HG03460 (cell line): ENCODE measurements around the gene ADAP1.
"Not testable (repeated sequence)": the region's sequence is repeated elsewhere in the genome, so short reads cannot be mapped to it uniquely, and the experiment has no call there.

Source experiments
- ATAC-seq: cut with Tn5 transposase; IDR thresholded peaks from one replicate; pipeline ENCODE4 v1.9.1; 2021; ENCODE audit not compliant: unreplicated experiment

Gene ADAP1

DNA sequence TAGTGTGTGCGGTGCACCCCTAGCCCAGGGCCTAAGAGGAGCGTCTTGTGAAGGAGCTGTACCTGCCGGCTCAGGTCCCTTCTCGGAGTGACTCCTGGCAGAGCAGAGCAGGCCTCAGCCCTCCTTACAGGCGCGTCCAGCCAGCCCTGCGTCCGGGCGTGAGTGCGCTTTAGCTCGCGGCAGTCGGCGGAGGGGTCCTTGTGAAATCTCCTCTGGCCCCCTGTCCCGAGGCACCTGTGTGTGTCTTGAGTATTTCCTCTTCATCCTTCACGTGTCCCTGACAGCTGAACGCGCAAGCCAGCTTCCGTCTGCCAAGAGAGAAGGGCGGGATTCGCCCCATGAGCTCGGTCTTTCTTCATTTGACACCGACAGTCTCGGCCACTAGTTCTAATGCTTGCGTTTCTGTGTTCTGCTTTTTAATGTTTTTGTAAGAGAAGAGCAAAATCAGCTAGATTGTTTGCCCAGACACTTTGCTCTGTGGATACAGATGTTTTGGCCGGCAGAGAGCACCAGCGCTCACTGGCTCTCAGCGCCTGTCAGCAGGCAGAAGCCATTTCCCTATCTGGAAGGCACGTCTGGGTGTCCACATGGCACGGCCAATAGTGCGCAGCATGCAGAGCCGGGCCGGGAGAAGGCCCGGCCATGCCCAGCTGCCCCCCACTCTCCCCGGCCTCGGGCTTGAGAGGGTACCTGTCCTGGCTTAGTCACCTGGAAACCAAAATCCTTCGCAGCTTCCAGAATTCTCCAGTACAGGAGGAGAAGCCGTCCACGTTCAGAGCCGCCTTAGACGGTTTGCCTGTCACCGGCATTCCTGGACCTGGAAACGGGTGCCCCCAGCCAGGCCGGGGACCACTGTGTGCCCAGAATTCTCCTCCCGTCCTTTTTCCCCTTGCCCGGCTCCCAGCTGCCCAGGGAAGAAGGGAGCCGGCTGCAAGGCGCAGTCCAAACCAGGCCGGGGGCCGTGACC is 71.1 kb downstream of the ADAP1 start:
- ATAC-seq, result no peak

DNA sequence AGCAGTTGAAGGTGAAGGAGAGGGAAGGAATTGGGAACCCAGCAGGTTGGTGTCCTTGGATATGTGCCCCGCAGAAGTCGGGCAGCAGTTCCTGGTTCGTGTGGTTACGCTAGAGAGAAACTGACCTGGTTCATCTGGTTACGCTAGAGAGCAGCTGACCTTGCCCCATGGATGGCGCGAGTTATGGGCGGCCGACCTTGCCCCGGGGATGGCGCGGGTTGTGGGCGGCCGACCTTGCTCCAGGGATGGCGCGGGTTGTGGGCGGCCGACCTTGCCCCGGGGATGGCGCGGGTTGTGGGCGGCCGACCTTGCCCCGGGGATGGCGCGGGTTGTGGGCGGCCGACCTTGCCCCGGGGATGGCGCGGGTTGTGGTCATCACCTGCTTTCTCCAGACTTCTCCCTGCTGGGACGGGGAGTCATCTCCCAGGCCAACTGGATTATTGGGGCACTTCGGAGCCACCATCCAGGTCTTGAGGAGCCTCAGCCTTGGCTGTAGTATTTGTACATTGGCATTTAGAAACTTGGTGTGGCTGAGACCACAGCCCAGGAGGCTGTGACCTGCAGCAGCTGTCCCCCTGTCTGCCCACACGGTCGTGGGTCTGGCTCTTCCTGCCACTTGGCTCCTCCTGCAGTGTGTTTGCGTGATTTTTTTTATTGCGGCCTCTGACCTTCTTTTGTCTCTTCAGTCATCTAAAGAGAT is 72.0 kb downstream of the ADAP1 start:
- ATAC-seq, result no peak

DNA sequence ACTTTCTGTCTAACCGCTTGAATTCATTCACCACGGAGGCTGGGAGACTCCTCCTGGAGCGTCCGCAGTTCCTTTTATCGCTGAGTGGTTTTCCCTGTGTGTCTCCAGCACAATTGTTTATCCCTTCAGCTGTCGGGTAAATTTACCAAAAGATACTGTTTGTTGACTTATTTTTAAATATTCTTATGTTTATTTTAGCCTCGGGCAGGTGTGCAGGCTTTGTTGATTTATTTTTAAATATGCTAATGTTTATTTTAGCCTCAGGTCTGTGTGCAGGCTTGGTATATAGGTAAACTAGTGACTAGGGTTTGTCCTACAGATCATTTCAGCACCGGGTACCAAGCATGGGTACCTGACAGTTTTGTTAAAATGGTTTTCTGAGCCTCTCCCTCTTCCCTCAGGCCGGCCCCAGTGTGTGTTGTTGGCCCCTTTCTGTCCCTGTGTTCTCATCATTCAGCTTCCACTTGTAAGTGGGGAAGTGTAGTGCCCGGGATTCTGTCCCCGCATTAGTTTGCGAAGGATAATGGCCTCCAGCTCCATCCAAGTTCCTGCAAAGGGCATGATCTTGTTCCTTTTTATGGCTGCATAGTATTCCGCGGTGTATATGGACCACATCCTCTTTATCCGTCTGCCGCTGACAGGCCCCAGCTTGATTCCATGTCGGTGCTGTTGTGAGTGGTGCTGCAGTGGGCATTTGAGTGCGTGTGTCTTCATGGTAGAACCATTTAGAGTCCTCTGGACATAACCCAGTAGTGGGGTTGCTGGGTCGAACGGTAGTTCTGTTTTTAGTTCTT is 72.8 kb downstream of the ADAP1 start:
- no peak for ATAC-seq

DNA sequence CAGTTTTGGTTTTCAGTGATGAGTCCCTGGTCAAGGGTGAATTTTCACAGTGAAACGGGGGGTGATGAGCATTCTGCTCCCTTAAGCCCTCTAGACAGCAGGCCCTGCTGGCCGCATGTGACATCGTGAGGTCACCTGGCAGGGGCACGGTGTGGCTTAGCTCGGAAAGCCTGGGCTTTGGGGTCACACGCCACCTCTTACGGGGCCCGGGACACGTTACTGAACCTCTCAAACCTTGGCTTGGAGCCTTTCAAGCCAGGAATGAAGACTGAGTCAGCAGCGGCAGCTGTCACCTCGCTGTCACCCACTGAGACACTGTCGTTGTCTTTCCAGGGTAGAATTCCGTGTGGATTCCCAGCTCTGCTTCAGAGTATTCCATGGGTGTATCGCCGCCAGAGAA is 74.0 kb downstream of the ADAP1 start:
- no peak for ATAC-seq

DNA sequence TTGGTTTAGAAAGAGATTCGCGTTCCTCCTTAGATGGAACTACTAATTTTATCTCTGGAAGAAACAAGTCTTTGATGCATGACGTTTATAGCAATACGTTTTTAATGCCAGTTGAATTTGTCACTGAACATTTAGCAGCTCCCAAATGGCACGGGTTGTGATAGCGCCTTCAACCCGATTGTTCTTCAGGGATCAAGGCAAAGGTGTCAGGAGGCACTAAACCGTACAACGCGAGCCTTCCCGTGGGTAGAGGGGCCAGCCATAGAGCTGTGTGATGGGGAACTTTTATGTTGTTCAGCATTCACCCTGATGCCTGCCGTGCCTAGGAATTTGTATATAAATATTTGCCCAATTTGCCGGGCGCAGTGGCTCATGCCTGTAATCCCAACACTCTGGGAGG is 74.8 kb downstream of the ADAP1 start:
- ATAC-seq, result no peak

DNA sequence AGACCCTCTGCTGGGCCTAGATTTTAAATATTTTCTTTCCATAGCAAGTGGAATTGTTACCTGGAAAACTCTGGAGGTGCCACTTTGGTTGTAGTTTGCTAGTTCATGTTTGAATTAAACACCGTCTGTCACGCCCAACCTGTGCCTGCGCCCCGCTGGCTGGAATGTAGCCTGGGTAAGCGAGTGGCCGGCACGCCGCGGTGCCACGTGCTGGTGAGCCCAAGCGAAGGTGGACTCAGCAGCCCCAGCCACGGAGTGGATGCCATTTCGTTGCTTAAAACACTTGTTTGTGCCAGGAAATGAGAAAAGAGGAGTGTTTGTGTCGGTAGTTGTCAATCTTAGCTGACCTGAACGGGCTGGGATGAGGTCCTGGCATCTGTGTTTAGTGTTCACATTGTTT is 75.4 kb downstream of the ADAP1 start:
- ATAC-seq, result no peak

DNA sequence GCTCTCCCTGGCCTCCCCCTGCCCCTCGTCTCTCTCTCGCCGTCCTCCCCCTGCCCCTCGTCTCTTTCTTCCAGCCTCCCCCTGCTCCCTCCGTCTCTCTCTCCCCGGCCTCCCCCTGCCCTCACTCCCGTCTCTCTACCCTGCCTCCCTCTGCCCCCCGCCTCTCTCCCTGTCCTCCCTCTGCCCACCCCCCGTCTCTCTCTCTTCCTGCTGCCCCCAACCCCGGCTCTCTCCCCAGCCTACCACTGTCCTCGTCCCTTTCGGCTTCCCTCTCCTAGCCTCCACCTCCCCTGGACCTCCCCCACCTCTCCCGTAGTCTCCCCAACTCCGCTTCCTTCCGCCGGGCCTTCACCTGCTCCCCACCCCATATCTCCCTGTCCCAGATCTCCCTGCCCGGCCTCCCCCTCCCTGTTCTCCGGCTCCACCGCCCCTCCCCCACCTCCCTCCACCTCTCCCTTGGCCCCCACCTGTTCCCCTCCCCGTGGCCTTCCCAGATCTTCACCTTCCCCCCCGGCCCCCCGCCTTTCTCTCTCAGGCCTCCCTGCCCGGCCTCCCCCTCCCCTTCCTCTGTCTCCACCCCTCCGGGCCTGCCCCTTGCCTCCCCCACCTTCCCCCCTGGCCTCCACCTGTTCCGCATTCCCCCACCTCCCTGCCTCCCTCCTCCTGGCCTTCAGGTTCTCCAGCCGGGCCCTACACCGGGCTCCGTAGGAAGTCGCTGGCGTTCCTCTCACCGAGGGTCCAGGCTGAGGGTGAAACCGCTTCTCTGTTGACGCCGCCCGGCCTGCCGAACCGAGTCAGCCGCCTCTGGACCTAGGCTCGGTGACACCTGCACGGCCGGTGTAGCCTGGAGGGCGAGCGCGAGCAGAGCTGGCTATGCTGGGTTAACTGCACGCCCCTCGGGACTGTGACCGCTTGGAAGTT is 76.9 kb downstream of the ADAP1 start:
- no peak for ATAC-seq

DNA sequence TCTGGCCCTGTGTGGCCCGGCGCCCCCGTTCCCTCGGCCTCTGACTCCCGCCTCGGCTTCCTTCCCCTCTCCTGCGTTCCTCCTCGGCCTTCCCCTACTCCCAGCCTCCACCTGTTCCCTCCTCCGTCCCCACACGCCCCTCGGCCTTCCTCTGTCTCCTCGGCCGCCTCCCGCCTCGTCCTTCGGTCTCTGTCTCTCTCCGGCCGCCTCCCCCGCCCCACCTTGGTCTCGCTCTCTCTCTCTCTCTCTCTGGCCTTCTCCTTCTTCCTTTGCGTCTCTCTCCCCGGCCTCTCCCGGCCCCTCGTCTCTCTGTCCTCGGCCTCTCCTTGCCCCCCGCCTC is 77.5 kb downstream of the ADAP1 start:
- ATAC-seq, result peak; percentile 11

DNA sequence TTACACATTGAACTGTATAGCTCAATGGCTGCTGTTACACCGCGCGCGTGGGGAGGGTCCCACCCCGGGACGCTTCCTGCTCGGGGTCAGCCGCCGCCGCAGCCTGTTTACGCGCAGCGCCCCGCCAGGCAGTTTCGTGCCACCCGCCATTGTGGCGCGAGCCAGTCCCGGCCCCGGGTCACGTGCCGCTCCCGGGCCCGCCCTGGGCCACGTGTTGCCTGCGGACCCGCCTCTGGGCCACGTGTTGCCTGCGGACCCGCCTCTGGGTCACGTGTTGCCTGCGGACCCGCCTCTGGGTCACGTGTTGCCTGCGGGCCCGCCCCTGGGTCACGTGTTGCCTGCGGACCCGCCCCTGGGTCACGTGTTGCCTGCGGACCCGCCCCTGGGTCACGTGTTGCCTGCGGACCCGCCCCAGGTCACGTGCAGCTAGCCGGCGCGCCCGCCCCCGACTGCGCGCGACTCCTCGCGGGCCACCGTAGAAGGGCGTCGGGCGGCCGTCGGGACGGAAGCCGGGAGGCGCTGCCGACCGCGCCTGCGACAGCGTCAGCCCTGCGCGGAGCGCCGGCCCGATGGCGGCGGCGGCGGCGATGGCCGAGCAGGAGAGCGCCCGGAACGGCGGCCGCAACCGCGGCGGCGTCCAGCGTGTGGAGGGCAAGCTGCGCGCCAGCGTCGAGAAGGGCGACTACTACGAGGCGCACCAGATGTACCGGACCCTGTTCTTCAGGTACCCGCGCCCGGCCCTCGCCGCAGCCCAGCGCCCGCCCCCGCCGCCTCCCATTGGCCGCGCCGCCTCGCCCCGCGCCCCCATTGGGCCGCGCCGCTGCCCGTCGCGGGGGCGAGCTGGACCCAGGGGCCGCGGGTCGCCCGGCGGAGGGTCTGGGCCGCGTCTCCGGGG is 78.2 kb downstream of the ADAP1 start, which contains the start of gene GET4:
TSS of gene GET4 (plus strand) at position 478 of the 895 bp plus-strand sequence. CDS start at position 570, 92 bp downstream.
- peak; percentile 67 for ATAC-seq

DNA sequence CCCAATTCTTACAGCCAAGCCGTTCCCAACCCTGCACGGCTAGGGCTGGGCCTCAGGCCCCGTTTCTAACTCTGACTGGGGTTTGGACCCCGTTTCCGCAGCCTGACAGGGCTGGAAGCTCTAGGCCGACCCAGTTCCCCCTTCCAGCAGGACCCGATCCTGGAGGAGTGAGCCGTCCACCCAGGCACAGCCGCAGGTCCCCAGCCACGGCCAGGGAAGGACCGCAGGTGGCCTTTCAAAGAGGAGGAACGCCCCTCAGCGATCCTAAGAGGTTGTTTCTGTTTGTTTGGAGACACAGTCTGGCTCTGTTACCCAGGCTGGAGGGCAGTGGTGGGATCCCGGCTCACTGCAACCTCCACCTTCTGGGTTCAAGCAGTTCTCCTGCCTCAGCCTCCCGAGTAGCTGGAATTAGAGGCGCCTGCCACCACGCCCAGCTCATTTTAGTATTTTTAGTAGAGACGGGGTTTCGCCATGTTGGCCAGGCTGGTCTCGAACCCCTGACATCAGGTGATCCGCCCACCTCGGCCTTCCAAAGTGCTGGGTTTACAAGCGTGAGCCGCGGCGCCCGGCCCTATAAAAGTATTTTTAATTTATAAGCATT is 78.9 kb downstream of the ADAP1 start:
- no peak for ATAC-seq

DNA sequence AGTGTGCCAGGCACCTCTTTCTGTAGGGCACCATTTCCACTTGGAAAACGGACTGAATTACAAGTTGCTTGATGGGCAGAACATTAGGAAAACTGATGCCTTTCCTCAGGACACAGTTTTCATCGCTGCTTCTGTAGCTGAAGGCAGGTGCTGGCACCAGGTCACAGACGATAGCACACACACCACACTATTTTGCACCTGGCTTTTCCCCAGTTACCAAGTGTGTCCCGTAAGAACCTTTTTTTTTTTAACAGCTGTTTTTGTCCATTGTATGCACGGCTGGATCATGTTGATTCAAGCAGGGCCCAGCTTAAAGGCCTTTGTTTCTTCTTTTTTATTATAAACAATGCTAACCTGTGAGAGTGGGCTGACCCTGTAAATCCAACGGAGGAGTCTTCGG is 79.4 kb downstream of the ADAP1 start:
- no peak for ATAC-seq

DNA sequence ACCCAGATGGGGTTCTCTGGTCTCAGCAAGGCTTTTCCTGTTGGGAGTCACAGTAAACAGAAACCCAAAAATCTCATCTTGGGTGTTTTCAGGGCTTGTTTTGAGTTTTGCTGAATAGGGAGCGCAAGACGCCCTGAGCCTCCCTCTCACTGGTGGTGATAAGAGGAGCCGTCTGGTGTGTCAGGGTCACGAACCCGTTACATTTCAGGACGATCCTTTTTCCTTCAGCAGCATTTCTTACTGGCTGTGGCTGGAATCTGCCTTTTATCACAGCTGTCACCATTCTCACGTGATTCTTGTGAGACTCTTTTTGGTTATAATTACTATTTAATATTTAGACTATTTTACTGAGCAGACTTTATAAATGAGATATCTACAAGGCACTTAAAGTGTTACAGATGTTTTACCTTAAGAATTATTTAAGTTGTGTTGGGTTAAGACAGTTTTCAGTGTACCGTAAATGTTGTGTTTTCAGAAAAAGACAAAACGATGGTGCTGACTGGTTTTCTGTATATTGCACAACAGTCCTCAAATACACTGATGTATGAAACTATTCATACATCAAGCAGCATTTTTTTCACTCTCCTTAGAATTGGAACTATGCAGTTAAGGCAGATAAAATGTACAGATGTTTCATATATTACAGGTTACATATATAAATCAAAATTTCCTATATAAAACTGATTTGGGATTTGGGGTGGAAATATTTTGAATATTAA is 80.3 kb downstream of the ADAP1 start:
- no peak for ATAC-seq

DNA sequence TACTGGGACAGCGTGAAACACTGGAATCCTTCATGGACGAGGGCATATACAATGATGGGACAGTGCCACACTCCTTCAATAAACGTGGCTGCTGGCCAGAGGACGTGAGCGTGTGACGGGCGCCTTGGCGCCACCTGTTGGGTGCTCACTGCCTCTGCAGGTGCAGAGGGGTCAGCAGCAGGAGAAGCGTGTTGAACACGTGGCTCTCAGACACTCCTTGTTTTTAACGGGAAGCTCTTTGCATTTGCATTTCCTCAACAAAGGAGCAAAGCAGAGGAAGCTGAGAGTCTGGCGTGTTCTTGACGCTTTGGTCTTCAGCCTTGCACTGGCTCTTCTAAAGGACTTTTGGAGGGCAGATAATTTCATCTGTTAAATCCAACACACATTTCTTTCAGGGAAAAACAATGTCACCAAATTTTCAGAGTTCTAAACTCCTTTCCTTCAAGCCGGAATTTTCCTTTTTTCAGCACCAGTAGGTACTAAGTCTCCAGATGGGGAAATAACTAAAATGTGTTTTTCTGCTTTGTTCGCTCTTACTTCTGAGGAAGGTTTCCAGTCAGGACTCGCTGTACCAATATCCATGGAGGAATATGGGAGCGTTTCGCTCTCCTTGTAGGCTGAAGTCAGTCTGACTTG is 81.0 kb downstream of the ADAP1 start:
- ATAC-seq, result no peak

DNA sequence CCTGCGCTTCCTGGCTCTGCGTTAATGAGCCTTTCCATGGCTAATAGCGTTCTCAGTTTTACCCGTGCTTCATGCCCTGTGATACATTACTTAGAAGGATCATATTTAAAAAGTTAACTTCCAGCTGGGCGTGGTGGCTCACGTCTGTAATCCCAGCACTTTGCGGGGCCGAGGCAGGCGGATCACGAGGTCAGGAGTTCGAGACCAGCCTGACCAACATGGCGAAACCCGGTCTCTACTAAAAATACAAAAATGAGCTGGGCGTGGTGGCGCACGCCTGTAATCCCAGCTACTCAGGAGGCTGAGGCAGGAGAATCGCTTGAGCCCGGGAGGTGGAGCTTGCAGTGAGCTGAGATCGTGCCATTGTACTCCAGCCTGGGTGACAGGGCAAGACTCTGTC is 81.8 kb downstream of the ADAP1 start:
- not testable (repeated sequence) for ATAC-seq

DNA sequence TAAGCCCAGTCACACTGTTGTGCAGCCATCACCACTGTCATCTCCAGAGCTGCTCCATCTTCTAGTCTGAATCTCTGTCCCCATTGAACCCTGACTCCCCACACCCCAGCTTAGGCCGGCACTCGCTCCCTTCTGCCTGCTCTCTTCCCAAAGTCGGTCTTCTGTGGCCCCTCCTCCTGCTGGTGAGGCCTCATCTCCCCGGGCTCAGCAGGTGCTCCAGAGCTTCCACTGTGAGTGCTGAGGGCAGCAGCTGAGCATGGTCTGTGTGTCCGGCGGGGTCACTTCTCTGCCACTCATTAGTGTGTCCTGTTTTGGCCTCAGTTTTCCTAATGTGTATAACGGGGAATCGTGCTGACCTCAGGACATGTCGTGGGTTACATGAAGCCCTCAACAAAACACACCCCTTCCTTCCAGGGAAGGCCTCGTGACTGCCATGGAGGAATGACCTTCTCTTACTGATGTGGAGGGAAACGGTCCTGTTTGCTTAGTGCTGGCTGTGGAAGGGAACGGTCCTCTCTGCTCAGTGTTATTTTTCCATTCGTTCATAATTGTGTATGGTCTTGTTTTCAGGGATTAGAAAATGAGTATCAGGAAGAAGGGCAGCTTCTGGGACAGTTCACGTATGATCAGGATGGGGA is 82.5 kb downstream of the ADAP1 start:
- no peak for ATAC-seq

DNA sequence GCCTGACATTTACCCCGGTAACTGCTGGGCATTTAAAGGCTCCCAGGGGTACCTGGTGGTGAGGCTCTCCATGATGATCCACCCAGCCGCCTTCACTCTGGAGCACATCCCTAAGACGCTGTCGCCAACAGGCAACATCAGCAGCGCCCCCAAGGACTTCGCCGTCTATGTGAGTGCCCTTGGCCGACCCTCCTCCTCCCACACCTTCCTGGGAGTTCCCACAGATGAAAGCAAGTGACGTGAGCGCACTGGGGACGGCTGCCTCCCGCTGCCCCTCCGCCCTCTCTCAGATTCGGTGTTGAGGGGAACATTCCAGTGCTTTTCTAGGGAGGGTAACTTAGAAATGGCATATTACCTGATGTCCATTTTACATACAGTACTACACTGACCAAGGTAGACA is 85.1 kb downstream of the ADAP1 start:
- no peak for ATAC-seq

DNA sequence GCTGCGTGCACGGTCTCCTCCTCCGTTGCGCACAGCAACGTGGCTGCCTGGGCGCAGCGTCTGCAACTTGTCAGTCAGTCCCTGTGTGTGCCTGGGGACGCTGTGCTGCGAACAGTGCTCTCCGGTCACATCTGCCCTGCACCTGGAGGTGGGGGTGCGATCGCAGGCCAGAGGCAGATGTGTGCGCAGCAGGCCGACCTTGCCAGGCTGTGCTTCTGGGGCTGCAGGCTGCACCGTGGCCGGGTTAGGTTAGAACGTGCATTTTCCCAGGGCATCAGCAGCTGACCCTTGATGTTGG is 86.3 kb downstream of the ADAP1 start:
- ATAC-seq, result no peak
